Body of pancreas (tissue), 4 donors: ENCODE data around the gene DRAM1.

ENCODE experiments used
- CTCF ChIP-seq, 7 experiments: fragments of 450-650 bp in 4 of 7; fragments of 200-600 bp in 3 of 7; sonication (generic) in 3 of 7; IDR thresholded peaks; one replicate each; pipeline ENCODE4 v1.5.1; 2016 to 2019; ENCODE audit warnings: antibody characterized with exemption in 7 of 7
- POLR2A ChIP-seq, 3 donors: fragments of 450-650 bp; IDR thresholded peaks; one replicate each; pipeline ENCODE4 v1.6.1; 2016; ENCODE audit warnings: antibody characterized with exemption in 3 of 3, mild to moderate bottlenecking in 2 of 3

GRCh38 chr12:101828463-101829196 is 48.8 kb upstream of the DRAM1 start:
- no peak for TF ChIP-seq CTCF (IDR thresholded peaks at IDR 0.05)
- no peak for TF ChIP-seq POLR2A (IDR thresholded peaks at IDR 0.05)
